A549 (cell line): ENCODE data around the gene DCAF6. TPM values are rescaled to one million over a fixed set of nuclear protein-coding genes. Genes with fewer than 3 reads are reported as not detected.

ENCODE experiments used
- ATAC-seq, 2 experiments: fragments of 200-7000 bp in 1 of 2; fragments of >200 bp in 1 of 2; cut with Nextera tagmentation in 1 of 2; cut with Tn5 transposase in 1 of 2; 3 replicates each; pipeline versions ENCODE4 v1.8.0 to v1.9.1; 2018 to 2020; ENCODE audit warnings: mild to moderate bottlenecking in 1 of 2, moderate library complexity in 1 of 2
- CTCF ChIA-PET: fragments of 300-600 bp; sonication (Branson Sonifier 250); formaldehyde crosslinking; extraction: SDS; loops from one replicate; lab custom pipeline; 2021; ENCODE audit warnings: antibody characterized with exemption, inconsistent platforms; lab: Yijun Ruan, JAX
- POLR2A ChIA-PET: fragments of 350-600 bp; formaldehyde crosslinking; extraction: SDS; loops from one replicate; lab custom pipeline; 2021; ENCODE audit warnings: antibody characterized with exemption, inconsistent platforms; lab: Yijun Ruan, JAX
- DNase-seq, 2 experiments: peaks; one replicate each; pipeline versions ENCODE4 v3.0.0 to v3.0.0-alpha.2; 2011 to 2016; ENCODE audit warnings: low read depth in 1 of 2, low spot score in 1 of 2
- FAIRE-seq: peaks from 2 replicates; lab custom pipeline; 2011; peaks lifted over from hg19 to GRCh38; lab: Jason Lieb, UNC
- H3K27ac ChIP-seq, 2 experiments: fragments of >200 bp; sonication (Bioruptor Twin); formaldehyde crosslinking; 3 replicates each; pipeline ENCODE4 v1.5.1; 2016 to 2017
- H3K4me1 ChIP-seq: fragments of >200 bp; sonication (Bioruptor Twin); formaldehyde crosslinking; 3 replicates; pipeline ENCODE4 v1.6.1; 2016
- H3K4me2 ChIP-seq: fragments of >200 bp; sonication (Bioruptor Twin); formaldehyde crosslinking; 3 replicates; pipeline ENCODE4 v1.6.1; 2016
- H3K4me3 ChIP-seq: fragments of >200 bp; sonication (Bioruptor Twin); formaldehyde crosslinking; 3 replicates; pipeline ENCODE4 v1.5.1; 2016
- H3K9me3 ChIP-seq: fragments of >200 bp; sonication (Bioruptor Twin); formaldehyde crosslinking; 3 replicates; pipeline ENCODE4 v1.6.1; 2016
- CBX2 ChIP-seq: fragments of 200-600 bp; sonication (generic); IDR thresholded peaks from 2 replicates; pipeline ENCODE4 v1.6.1; 2016; ENCODE audit warnings: low read depth, mild to moderate bottlenecking, borderline replicate concordance
- CBX8 ChIP-seq: fragments of 200-600 bp; sonication (generic); IDR thresholded peaks from 2 replicates; pipeline ENCODE4 v1.6.1; 2016
- ELK1 ChIP-seq: fragments of 150-350 bp; IDR thresholded peaks from 2 replicates; pipeline ENCODE4 v1.6.1; 2014; ENCODE audit warnings: low read depth, mild to moderate bottlenecking, low read length
- FOSB ChIP-seq: fragments of 250-450 bp; sonication (Bioruptor Pico); IDR thresholded peaks from 2 replicates; pipeline ENCODE4 v1.5.0; 2020; ENCODE audit warnings: mild to moderate bottlenecking, moderate library complexity
- FOSL2 ChIP-seq, 2 experiments: fragments of 450-650 bp in 1 of 2; fragments of >200 bp in 1 of 2; sonication (Bioruptor Twin) in 1 of 2; formaldehyde crosslinking; IDR thresholded peaks; 2 replicates each; pipeline versions ENCODE4 v1.5.0 to v1.6.1; 2016 to 2020; ENCODE audit warnings: mild to moderate bottlenecking in 1 of 2, moderate library complexity in 1 of 2
- GATA3 ChIP-seq: IDR thresholded peaks from 2 replicates; pipeline ENCODE4 v1.6.1; 2012; ENCODE audit warnings: borderline replicate concordance
- HES2 ChIP-seq: fragments of >200 bp; sonication (Bioruptor Twin); formaldehyde crosslinking; IDR thresholded peaks from 2 replicates; pipeline ENCODE4 v1.6.1; 2016
- HMGXB4 ChIP-seq: fragments of 250-450 bp; sonication (Bioruptor Pico); IDR thresholded peaks from 2 replicates; pipeline ENCODE4 v1.5.0; 2021; ENCODE audit warnings: mild to moderate bottlenecking, moderate library complexity, borderline replicate concordance
- KDM5A ChIP-seq: fragments of 200-600 bp; sonication (generic); IDR thresholded peaks from 2 replicates; pipeline ENCODE4 v1.6.1; 2016; ENCODE audit warnings: antibody characterized with exemption, mild to moderate bottlenecking
- MAFK ChIP-seq: fragments of 450-650 bp; IDR thresholded peaks from 2 replicates; pipeline ENCODE4 v1.6.1; 2014; ENCODE audit not compliant: partially characterized antibody
- NR3C1 ChIP-seq: fragments of >200 bp; sonication (Bioruptor Twin); formaldehyde crosslinking; IDR thresholded peaks from 3 replicates; pipeline ENCODE4 v1.6.1; 2017
- RAD21 ChIP-seq, 2 experiments: fragments of >200 bp in 1 of 2; sonication (Bioruptor Twin) in 1 of 2; formaldehyde crosslinking in 1 of 2; IDR thresholded peaks in 1 of 2; conservative IDR thresholded peaks in 1 of 2; 2 replicates in 1 of 2; 3 replicates in 1 of 2; pipeline ENCODE4 v1.6.1; 2012 to 2018; ENCODE audit warnings: inconsistent platforms in 1 of 2
- RARB ChIP-seq: fragments of 250-450 bp; sonication (Bioruptor Pico); IDR thresholded peaks from 2 replicates; pipeline ENCODE4 v1.8.0; 2021; ENCODE audit warnings: mild to moderate bottlenecking, moderate library complexity
- RCOR1 ChIP-seq: fragments of 150-350 bp; IDR thresholded peaks from 2 replicates; pipeline ENCODE4 v1.6.1; 2014; ENCODE audit warnings: antibody characterized with exemption, low read length, low read depth
- RFX5 ChIP-seq: fragments of 450-650 bp; IDR thresholded peaks from 2 replicates; pipeline ENCODE4 v1.7.1; 2014; ENCODE audit warnings: antibody characterized with exemption, mild to moderate bottlenecking, moderate library complexity
- ZFP36 ChIP-seq: fragments of 450-650 bp; IDR thresholded peaks from 2 replicates; pipeline ENCODE4 v1.6.1; 2014; ENCODE audit warnings: borderline replicate concordance; ENCODE audit not compliant: partially characterized antibody
- WGBS: methylation state at CpG from one replicate; pipeline ENCODE4 v1.1.6; 2017; ENCODE audit errors: missing lambda C conversion rate; 5-methylcytosine and 5-hydroxymethylcytosine counted together
- polyA plus RNA-seq, 4 experiments: library from polyadenylated mRNA; depleted of rRNA in 3 of 4; stranded (reverse); fragments of >200 nt; fragmentation: RNase III in 1 of 4; extraction: RNeasy Plus Mini Kit Qiagen cat#74134 plus additional on column Dnase treatment in 1 of 4; gene quantifications; 2 replicates in 3 of 4; 3 replicates in 1 of 4; pipeline ENCODE4 v1.2.3, GENCODE V29; 2011 to 2017
- TF ChIP-seq, protein P1 (sequence below): fragments of 450-650 bp; IDR thresholded peaks from 2 replicates; pipeline ENCODE4 v1.6.1; 2014; ENCODE audit warnings: antibody characterized with exemption
- TF ChIP-seq, protein P2 (sequence below): fragments of 250-450 bp; sonication (Bioruptor Pico); IDR thresholded peaks from 2 replicates; pipeline ENCODE4 v1.5.0; 2020; ENCODE audit warnings: low read depth, mild to moderate bottlenecking, moderate library complexity
- TF ChIP-seq, protein P3 (sequence below): fragments of >200 bp; sonication (Bioruptor Twin); formaldehyde crosslinking; IDR thresholded peaks from 3 replicates; pipeline ENCODE4 v1.5.1; 2016

The DCAF6 gene
- polyA plus RNA-seq, 2 of the 4 experiments (the other 2 are of a cell fraction) = 39.9 to 74.7 TPM

- no peaks in the 10 kb centered on the region for H3K4me1 ChIP-seq
- no peak overlapping the region for H3K4me2 ChIP-seq
- no peaks in the 10 kb centered on the region for H3K9me3 ChIP-seq
- WGBS = 94% methylated on average over 3 of the region's 3 CpGs
- H3K27ac ChIP-seq = no peak overlapping the region
- H3K4me3 ChIP-seq = no peak overlapping the region
- CTCF ChIA-PET = no interaction called here
- FAIRE-seq (no peak), DNase-seq (no peak), ATAC-seq (no peak)
- POLR2A ChIA-PET = no interaction called here
- TF ChIP-seq, protein P1, sequence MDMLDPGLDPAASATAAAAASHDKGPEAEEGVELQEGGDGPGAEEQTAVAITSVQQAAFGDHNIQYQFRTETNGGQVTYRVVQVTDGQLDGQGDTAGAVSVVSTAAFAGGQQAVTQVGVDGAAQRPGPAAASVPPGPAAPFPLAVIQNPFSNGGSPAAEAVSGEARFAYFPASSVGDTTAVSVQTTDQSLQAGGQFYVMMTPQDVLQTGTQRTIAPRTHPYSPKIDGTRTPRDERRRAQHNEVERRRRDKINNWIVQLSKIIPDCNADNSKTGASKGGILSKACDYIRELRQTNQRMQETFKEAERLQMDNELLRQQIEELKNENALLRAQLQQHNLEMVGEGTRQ = no peak
- TF ChIP-seq, protein P2, sequence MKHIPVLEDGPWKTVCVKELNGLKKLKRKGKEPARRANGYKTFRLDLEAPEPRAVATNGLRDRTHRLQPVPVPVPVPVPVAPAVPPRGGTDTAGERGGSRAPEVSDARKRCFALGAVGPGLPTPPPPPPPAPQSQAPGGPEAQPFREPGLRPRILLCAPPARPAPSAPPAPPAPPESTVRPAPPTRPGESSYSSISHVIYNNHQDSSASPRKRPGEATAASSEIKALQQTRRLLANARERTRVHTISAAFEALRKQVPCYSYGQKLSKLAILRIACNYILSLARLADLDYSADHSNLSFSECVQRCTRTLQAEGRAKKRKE (CRISPR knock-in tag) = no peak
- TF ChIP-seq HMGXB4 (CRISPR knock-in tag) = no peak
Observed at GRCh38 chr1:167996266-167996665, 59.8 kb downstream of the DCAF6 start.

GRCh38 chr1:167997037-167997575 lies 60.6 kb downstream of the DCAF6 start:
- WGBS = 91% methylated on average over 3 of the region's 3 CpGs
- ATAC-seq (no peak), FAIRE-seq (no peak), DNase-seq (no peak)
- Histone ChIP-seq H3K27ac (no peak overlapping the region), H3K4me3 (no peak overlapping the region), H3K4me2 (no peak overlapping the region), H3K9me3 (no peaks in the 10 kb centered on the region), H3K4me1 (no peaks in the 10 kb centered on the region)
- TF ChIP-seq CBX8 = no peak
- no peak for TF ChIP-seq NR3C1
- peak; percentile 54 for TF ChIP-seq MAFK
- POLR2A ChIA-PET = no interaction called here
- CTCF ChIA-PET = no interaction called here

GRCh38 chr1:167999877-168000276 lies 63.4 kb downstream of the DCAF6 start:
- no peak for FAIRE-seq
- Histone ChIP-seq H3K27ac (no peak overlapping the region), H3K4me1 (no peaks in the 10 kb centered on the region), H3K4me3 (no peak overlapping the region), H3K4me2 (no peak overlapping the region), H3K9me3 (no peaks in the 10 kb centered on the region)
- WGBS = 81% methylated on average over 3 of the region's 3 CpGs
- ATAC-seq = no peak
- no peak for DNase-seq
- POLR2A ChIA-PET = no interaction called here
- TF ChIP-seq ELK1 (no peak), RARB (no peak), CBX2 (no peak), RCOR1 (no peak), KDM5A (no peak)
- CTCF ChIA-PET = no interaction called here

DNA sequence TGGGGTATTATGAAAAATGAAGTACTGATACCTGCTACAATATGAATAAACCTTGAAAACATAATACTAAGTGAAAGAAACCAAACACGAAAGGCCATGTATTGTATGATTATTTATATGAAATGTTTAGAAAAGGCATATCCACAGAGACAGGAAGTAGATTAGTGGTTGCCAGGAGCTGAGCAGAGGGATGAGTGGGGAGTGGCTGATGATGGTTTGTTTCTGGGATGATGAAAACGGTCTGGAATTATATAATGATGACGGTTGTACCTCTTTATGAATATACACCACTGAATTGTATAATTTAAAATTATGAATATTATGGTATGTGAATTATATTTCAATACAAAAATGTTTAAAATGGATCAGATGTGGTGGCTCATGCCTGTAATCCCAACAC lies 64.2 kb downstream of the DCAF6 start:
- Histone ChIP-seq H3K4me1 (no peaks in the 10 kb centered on the region), H3K4me3 (no peak overlapping the region), H3K4me2 (no peak overlapping the region), H3K27ac (no peak overlapping the region), H3K9me3 (no peaks in the 10 kb centered on the region)
- ATAC-seq (no peak), DNase-seq (no peak), FAIRE-seq (no peak)
- TF ChIP-seq, protein P3, sequence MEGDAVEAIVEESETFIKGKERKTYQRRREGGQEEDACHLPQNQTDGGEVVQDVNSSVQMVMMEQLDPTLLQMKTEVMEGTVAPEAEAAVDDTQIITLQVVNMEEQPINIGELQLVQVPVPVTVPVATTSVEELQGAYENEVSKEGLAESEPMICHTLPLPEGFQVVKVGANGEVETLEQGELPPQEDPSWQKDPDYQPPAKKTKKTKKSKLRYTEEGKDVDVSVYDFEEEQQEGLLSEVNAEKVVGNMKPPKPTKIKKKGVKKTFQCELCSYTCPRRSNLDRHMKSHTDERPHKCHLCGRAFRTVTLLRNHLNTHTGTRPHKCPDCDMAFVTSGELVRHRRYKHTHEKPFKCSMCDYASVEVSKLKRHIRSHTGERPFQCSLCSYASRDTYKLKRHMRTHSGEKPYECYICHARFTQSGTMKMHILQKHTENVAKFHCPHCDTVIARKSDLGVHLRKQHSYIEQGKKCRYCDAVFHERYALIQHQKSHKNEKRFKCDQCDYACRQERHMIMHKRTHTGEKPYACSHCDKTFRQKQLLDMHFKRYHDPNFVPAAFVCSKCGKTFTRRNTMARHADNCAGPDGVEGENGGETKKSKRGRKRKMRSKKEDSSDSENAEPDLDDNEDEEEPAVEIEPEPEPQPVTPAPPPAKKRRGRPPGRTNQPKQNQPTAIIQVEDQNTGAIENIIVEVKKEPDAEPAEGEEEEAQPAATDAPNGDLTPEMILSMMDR = no peak
- TF ChIP-seq FOSL2 (IDR thresholded peaks at IDR 0.05) (no peak), FOSL2 (CRISPR knock-in tag; IDR thresholded peaks at IDR 0.05) (no peak), NR3C1 (no peak), GATA3 (no peak), HES2 (no peak), ZFP36 (no peak), RAD21 (conservative IDR thresholded peaks at IDR 0.05 in 1 of 2, IDR thresholded peaks at IDR 0.05 in 1 of 2) (no peak), RFX5 (no peak), FOSB (CRISPR knock-in tag) (no peak)
- TF ChIP-seq, protein P1 = no peak
- ChIA-PET CTCF (no interaction called here), POLR2A (no interaction called here)
- 91% methylated on average over 3 of the region's 3 CpGs for whole genome bisulfite sequencing
